Esophagus muscularis mucosa (tissue), 4 donors: ENCODE data around the gene PSMC3. TPM values are rescaled to one million over a fixed set of nuclear protein-coding genes. Genes with fewer than 3 reads are reported as not detected.
A peak's percentile ranks its signal among the peaks of the same experiment; 100 is the strongest.

ENCODE experiments used
- DNase-seq: peaks from one replicate; pipeline ENCODE4 v3.0.0-alpha.2; 2017; ENCODE audit errors: extremely low spot score
- H3K27ac ChIP-seq, 4 donors: fragments of 200-600 bp; sonication (generic); replicated peaks in 1 of 4; 1 replicate in 3 of 4; 2 replicates in 1 of 4; pipeline ENCODE4 v1.5.1; 2016 to 2019; ENCODE audit warnings: mild to moderate bottlenecking in 1 of 4
- H3K27me3 ChIP-seq, 4 donors: fragments of 200-600 bp; sonication (generic); one replicate each; pipeline versions ENCODE4 v1.5.1 to v1.6.0; 2016 to 2019
- H3K36me3 ChIP-seq, 4 donors: fragments of 200-600 bp; sonication (generic); one replicate each; pipeline ENCODE4 v1.5.1; 2016 to 2019
- H3K4me1 ChIP-seq, 4 donors: fragments of 200-600 bp; sonication (generic); one replicate each; pipeline ENCODE4 v1.5.1; 2016 to 2019
- H3K4me3 ChIP-seq, 4 donors: fragments of 200-600 bp; sonication (generic); 1 replicate in 2 of 4; 2 replicates in 2 of 4; pipeline ENCODE4 v1.5.1; 2016 to 2019; ENCODE audit warnings: mild to moderate bottlenecking in 4 of 4, moderate library complexity in 1 of 4
- H3K9me3 ChIP-seq, 4 donors: fragments of 200-600 bp; sonication (generic); 1 replicate in 3 of 4; 2 replicates in 1 of 4; pipeline ENCODE4 v1.5.1; 2016 to 2019
- EP300 ChIP-seq: sonication (generic); formaldehyde crosslinking; IDR thresholded peaks from one replicate; pipeline ENCODE4 v1.6.1; 2017; ENCODE audit warnings: antibody characterized with exemption
- POLR2A ChIP-seq: fragments of 450-650 bp; IDR thresholded peaks from one replicate; pipeline ENCODE4 v1.6.1; 2017; ENCODE audit warnings: antibody characterized with exemption, moderate library complexity, mild to moderate bottlenecking, low read depth
- POLR2AphosphoS5 ChIP-seq, 2 donors: sonication (generic); formaldehyde crosslinking; IDR thresholded peaks; one replicate each; pipeline ENCODE4 v1.6.1; 2017; ENCODE audit warnings: antibody characterized with exemption in 2 of 2
- WGBS: methylation state at CpG from one replicate; pipeline ENCODE4 v1.1.5; 2018; 5-methylcytosine and 5-hydroxymethylcytosine counted together
- intact Hi-C: fragments of 100-400 bp; cut with DNase I; formaldehyde crosslinking; loops from one replicate; pipeline ENCODE4 v1.15.1; 2023
- total RNA-seq, 4 donors: library from RNA; depleted of rRNA; stranded (reverse); fragments of >200 nt; gene quantifications; one replicate each; pipeline versions ENCODE4 v1.1.0 to v1.2.1, GENCODE V29; 2016
- TF ChIP-seq, protein P1 (sequence below), 3 experiments: fragments of 200-600 bp in 2 of 3; fragments of 450-650 bp in 1 of 3; sonication (generic) in 2 of 3; IDR thresholded peaks; one replicate each; pipeline ENCODE4 v1.5.1; 2017 to 2019; ENCODE audit warnings: antibody characterized with exemption in 3 of 3, mild to moderate bottlenecking in 2 of 3, moderate library complexity in 1 of 3

The PSMC3 gene
- total RNA-seq, 4 donors from 2014 or later = 163 to 197 (median 182) TPM

DNA sequence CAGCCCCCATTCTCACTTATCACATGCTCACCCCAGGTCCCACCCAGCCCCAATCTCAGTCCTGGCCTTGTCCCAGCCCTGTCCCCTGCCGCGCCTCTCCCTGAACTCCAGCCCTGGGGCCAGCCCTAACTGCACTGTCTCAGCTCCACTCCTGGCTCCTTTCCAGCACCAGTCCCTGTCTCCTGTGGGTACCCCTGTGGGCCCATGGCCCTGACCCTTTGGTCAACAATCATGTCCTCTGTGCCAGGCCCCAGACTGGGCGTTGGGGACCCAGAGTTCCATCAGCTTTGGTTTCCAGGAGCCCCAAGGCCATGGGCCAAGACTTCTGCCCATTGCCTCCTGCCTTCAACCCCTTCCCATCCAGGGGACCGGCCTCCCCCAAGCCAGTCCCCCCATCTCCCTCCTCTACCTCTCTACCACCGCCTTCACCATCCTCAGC, 48.6 kb downstream of the PSMC3 start:
- peak overlapping the region; percentile 39 to 53 (median 41) for H3K4me3 ChIP-seq
- peak overlapping the region; percentile 51 to 72 (median 64) for H3K27ac ChIP-seq
- H3K9me3 ChIP-seq = no peaks in the 10 kb centered on the region
- H3K27me3 ChIP-seq = no peaks in the 10 kb centered on the region
- H3K4me1 ChIP-seq = peaks cover 0 to 8% (median 3%) of the 10 kb centered on the region in 4 donors
- H3K36me3 ChIP-seq = no peaks in the 10 kb centered on the region
- intact Hi-C loops = no loop called here
- DNase-seq = no peak
- 80% methylated on average over 5 of the region's 5 CpGs for WGBS
- TF ChIP-seq, protein P1, sequence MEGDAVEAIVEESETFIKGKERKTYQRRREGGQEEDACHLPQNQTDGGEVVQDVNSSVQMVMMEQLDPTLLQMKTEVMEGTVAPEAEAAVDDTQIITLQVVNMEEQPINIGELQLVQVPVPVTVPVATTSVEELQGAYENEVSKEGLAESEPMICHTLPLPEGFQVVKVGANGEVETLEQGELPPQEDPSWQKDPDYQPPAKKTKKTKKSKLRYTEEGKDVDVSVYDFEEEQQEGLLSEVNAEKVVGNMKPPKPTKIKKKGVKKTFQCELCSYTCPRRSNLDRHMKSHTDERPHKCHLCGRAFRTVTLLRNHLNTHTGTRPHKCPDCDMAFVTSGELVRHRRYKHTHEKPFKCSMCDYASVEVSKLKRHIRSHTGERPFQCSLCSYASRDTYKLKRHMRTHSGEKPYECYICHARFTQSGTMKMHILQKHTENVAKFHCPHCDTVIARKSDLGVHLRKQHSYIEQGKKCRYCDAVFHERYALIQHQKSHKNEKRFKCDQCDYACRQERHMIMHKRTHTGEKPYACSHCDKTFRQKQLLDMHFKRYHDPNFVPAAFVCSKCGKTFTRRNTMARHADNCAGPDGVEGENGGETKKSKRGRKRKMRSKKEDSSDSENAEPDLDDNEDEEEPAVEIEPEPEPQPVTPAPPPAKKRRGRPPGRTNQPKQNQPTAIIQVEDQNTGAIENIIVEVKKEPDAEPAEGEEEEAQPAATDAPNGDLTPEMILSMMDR (IDR thresholded peaks at IDR 0.05) = no peak
- no peak for TF ChIP-seq POLR2A
- no peak for TF ChIP-seq EP300
- TF ChIP-seq POLR2AphosphoS5 (IDR thresholded peaks at IDR 0.05) = no peak

DNA sequence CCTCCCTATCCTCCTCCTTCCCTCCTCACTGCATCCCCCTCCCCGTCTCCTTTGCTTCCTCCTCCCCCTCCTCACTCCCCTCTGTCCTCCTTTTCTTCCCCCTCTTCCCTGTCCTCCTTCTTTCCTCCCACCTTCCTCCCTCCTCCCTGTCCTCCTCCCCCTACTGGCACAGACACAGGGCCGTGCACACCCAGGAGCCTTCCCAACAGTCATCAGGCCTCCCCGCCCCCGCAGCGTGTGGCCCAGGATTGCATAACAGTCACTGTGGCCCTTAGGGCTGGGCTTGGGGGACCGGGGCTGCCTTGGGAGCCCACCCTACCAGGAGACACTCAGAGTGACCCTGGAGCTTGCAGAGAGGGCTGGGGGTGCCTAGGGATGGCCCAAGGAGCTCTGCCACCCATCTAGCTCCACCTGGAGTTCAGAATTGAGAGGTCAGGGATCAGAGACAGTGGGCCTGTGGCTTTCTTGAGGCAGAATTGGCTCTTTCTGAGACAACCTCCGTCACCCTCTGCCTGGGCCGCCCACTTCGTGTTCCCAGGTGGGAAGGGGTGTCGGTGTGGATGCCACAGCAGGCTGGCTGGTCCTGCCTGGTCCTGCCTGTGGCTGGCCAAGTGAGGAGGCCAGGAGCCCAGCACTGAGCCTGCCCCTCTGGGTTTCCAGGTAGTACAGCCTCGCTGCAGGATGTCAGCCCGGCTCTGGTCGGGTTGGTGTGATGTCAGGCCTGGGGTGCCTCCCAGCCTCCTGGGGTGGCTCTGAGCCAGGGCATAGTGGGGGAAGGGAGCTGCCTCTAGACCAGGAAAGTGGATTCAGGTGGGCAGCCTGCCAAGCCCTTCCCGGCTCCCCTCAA, 49.5 kb downstream of the PSMC3 start:
- H3K36me3 ChIP-seq = no peaks in the 10 kb centered on the region
- DNase-seq = no peak
- H3K4me3 ChIP-seq = peak overlapping the region; percentile 39 to 53 (median 41)

DNA sequence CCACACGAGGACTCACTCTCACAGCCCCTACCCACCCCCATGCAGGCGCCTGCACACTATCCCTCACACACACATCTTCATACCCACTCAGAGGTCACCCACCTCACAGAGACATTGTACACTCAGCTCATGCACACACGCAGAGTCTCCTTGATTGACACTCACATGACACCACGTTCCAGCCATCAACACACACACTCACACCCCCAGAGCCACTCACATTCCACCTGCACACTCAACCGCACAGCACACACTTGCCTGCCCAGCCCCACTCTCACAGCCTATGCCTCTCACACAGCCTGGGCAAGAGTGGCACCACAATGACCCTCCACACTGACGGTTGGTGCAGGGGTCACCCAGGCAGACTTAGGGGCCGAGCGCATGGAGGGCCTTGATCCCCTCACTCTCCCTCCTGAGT, 50.1 kb downstream of the PSMC3 start:
- H3K27ac ChIP-seq = no peak overlapping the region
- peaks cover 0 to 8% (median 3%) of the 10 kb centered on the region in 4 donors for H3K4me1 ChIP-seq
- intact Hi-C loops = no loop called here
- peak overlapping the region; percentile 39 to 53 (median 41) for H3K4me3 ChIP-seq
- TF ChIP-seq POLR2A (no peak), EP300 (no peak), POLR2AphosphoS5 (IDR thresholded peaks at IDR 0.05) (no peak)
- TF ChIP-seq, protein P1 (IDR thresholded peaks at IDR 0.05) = no peak
- 63% methylated on average over 8 of the region's 8 CpGs for WGBS
- H3K9me3 ChIP-seq = no peaks in the 10 kb centered on the region
- H3K36me3 ChIP-seq = no peaks in the 10 kb centered on the region
- DNase-seq = no peak
- H3K27me3 ChIP-seq = no peaks in the 10 kb centered on the region

More for the DNA sequence above, 49.5 kb downstream of the PSMC3 start:
- intact Hi-C loops = no loop called here
- TF ChIP-seq POLR2AphosphoS5 (IDR thresholded peaks at IDR 0.05) = no peak
- TF ChIP-seq POLR2A = no peak
- TF ChIP-seq EP300 = no peak
- TF ChIP-seq, protein P1 (IDR thresholded peaks at IDR 0.05) = no peak
- peaks cover 0 to 8% (median 3%) of the 10 kb centered on the region in 4 donors for H3K4me1 ChIP-seq
- H3K27ac ChIP-seq = peak overlapping the region; percentile 31 to 72 (median 64)
- no peaks in the 10 kb centered on the region for H3K9me3 ChIP-seq
- H3K27me3 ChIP-seq = no peaks in the 10 kb centered on the region
- 60% methylated on average over 14 of the region's 14 CpGs for WGBS

DNA sequence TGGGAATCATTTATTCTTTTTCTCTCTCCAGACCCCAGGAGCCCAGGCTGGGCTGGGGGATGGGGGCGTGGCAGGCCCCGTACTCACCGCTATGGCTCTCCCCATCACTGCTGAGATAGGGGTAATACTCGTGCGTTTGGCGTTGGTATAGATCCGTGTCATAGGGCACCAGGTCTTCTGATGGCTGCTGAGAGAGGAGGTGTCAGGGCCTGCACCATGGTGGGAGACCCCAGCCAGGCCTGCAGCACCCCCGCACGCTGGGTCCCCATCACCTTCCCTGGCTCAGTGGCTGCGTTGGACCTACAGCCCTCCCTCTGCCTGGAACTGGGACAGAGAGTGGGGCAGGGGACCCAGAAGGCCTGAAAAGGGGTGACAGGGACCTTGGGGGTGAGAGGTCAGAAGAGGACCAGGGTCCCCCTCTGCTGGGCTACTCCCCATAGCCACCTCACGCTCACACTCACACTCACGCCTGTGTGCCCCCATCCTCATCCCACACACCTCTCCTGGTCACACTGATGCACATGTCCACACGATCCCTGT, 50.6 kb downstream of the PSMC3 start:
- intact Hi-C loops = no loop called here
- 93% methylated on average over 10 of the region's 13 CpGs for WGBS
- H3K4me3 ChIP-seq = peak overlapping the region in 3 of 4 donors; percentile 39 to 53 (median 42)

More for the DNA sequence above, 50.6 kb downstream of the PSMC3 start:
- no peak for DNase-seq
- Histone ChIP-seq H3K27ac (no peak overlapping the region), H3K27me3 (no peaks in the 10 kb centered on the region), H3K36me3 (no peaks in the 10 kb centered on the region), H3K9me3 (no peaks in the 10 kb centered on the region), H3K4me1 (peaks cover 0 to 8% (median 3%) of the 10 kb centered on the region in 4 donors)
- TF ChIP-seq, protein P1 (IDR thresholded peaks at IDR 0.05) = no peak
- TF ChIP-seq POLR2AphosphoS5 (IDR thresholded peaks at IDR 0.05) (no peak), EP300 (no peak), POLR2A (no peak)
